ENCODE measurements around the gene ARFGAP1. TPM values are rescaled to one million over a fixed set of nuclear protein-coding genes. Genes with fewer than 3 reads are reported as not detected.
"Not testable (repeated sequence)": the region's sequence is repeated elsewhere in the genome, so short reads cannot be mapped to it uniquely, and the experiment has no call there.

Gene ARFGAP1
- total RNA-seq, 1 donor from 2014 or later: 94.9 TPM

DNA sequence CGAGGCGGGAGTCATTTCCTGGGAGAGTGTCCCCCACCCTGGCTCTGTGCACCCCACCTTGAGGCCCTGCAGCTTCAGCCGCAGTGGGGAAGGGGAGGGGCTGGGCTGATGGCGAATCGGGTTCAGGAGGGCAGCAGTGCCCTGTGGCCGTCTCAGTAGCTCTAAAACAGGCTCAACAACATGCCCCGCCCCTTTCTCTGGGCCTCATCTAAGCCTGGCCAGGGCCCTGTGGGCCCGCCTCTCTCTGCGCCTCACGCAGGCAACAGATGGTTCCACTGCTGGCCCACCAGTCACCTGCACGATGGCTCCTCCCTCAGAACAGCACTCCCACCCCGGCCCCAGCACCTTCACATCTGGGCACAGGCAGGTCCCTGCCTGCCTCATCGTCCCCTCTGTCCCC is 58.3 kb downstream of the ARFGAP1 start:
- DNase-seq (ENCODE audit: low spot score): peak; percentile 34

DNA sequence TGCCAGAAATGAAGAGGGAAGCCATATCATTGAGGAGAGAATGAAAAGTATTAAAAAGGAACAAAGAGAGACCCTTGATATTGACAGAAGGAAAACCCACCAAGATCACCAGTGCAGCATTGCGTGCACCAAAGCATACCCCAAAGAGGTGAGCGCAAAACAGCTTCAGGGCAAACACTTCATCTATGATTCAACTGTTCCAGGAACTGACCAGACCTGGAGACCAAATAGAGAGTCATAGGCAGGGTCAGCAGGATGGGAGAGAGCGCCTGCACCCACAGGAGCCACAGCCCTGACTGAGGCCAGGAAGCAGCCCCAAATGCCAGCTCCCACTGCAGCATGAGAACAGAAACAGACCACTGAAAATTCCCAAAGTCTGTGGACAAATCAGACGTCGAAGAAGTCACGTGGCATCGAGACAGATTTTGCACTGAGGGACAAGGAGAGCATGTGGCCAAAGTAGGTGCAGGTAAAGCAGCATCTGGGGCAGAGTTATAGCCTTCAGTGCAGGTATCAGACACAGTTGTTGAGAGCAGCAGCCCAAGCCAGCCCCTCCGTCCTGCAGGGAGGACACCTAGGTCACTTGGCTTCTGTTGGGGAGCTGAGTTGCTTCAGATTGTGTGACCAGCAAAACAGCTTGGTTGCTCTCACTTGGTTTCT is 59.3 kb downstream of the ARFGAP1 start:
- DNase-seq (ENCODE audit: low spot score): no peak

GRCh38 chr20:63332488-63333240 is 60.1 kb downstream of the ARFGAP1 start:
- DNase-seq (ENCODE audit: low spot score): no peak

DNA sequence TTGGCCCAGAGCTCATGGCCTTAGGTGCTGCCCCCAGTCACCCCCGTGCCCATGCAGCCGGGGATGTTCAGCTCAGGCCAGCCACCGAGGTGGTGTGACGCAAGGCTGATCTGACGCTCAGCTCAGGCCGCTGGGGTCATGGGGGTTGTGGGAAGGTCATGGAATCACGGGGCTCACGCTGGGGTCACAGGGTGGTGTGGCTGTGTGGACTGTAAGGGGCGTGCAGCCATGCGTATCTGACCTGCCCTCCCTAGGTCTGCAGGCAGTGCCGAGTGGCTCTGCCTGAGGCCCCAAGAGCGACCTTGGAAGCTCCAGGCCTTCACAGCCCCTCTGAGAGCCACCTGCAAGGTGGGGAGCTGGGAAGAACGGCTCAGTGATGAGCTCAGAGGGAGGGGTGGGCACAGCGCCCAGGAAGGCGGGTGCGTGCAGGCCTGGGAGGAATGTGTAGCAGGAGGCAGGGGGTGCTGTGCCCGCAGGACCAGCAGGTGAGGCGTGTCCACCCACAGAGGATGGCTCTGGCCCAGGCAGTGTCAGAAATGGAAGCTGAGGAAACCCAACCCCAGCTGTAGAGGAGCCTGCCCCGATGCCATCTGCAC is 60.7 kb downstream of the ARFGAP1 start:
- no peak for DNase-seq (ENCODE audit: low spot score)

GRCh38 chr20:63334356-63334755 is 61.7 kb downstream of the ARFGAP1 start:
- DNase-seq (ENCODE audit: low spot score): no peak

- DNase-seq (ENCODE audit: low spot score): not testable (repeated sequence)
These were observed 62.4 kb downstream of the ARFGAP1 start for GRCh38 chr20:63335060-63335459.

- DNase-seq (ENCODE audit: low spot score): no peak
These were observed 63.1 kb downstream of the ARFGAP1 start for GRCh38 chr20:63335711-63336110.

- no peak for DNase-seq (ENCODE audit: low spot score)
These were observed 63.7 kb downstream of the ARFGAP1 start for GRCh38 chr20:63336232-63336752.

GRCh38 chr20:63337786-63338420 is 65.3 kb downstream of the ARFGAP1 start:
- no peak for DNase-seq (ENCODE audit: low spot score)

Other genes with a start within 250 kb of the ARFGAP1 start
- 13.0 TPM for gene YTHDF1, start 56.7 kb upstream of the ARFGAP1 start, total RNA-seq (ENCODE audit: insufficient read depth, low replicate concordance)
- 2.9 TPM for gene BIRC7, start 36.9 kb upstream of the ARFGAP1 start, total RNA-seq (ENCODE audit: insufficient read depth, low replicate concordance)
- gene NKAIN4, start 18.4 kb upstream of the ARFGAP1 start, total RNA-seq (ENCODE audit: insufficient read depth, low replicate concordance): not detected
- gene COL20A1, start 20.4 kb downstream of the ARFGAP1 start, total RNA-seq (ENCODE audit: insufficient read depth, low replicate concordance): 1.2 TPM
- 2.2 TPM for gene CHRNA4, start 88.5 kb downstream of the ARFGAP1 start, total RNA-seq (ENCODE audit: insufficient read depth, low replicate concordance)
- gene KCNQ2, start 199.8 kb downstream of the ARFGAP1 start, total RNA-seq (ENCODE audit: insufficient read depth, low replicate concordance): 0.96 TPM
- 7.2 TPM for gene EEF1A2, start 226.3 kb downstream of the ARFGAP1 start, total RNA-seq (ENCODE audit: insufficient read depth, low replicate concordance)
- 54.2 TPM for gene PPDPF, start 248.0 kb downstream of the ARFGAP1 start, total RNA-seq (ENCODE audit: insufficient read depth, low replicate concordance)

Measured in umbilical cord (tissue), 2 donors.